Femur (tissue), 1 donor: ENCODE results near the gene FITM2.
"Not testable (repeated sequence)": the region's sequence is repeated elsewhere in the genome, so short reads cannot be mapped to it uniquely, and the experiment has no call there.

Experiments used
- DNase-seq: peaks from one replicate; pipeline ENCODE4 v3.0.0-alpha.2; 2017

Gene FITM2

GRCh38 chr20:44331201-44331600 lies 20.2 kb upstream of the FITM2 start:
- no peak for DNase-seq

- no peak for DNase-seq
These were observed 17.4 kb upstream of the FITM2 start for GRCh38 chr20:44328428-44328827.

- not testable (repeated sequence) for DNase-seq
These were observed 16.7 kb upstream of the FITM2 start for GRCh38 chr20:44327748-44328147.

GRCh38 chr20:44326391-44327159 lies 15.6 kb upstream of the FITM2 start:
- no peak for DNase-seq

GRCh38 chr20:44324343-44324742 lies 13.3 kb upstream of the FITM2 start:
- no peak for DNase-seq

- no peak for DNase-seq
These were observed 8.9 kb upstream of the FITM2 start for GRCh38 chr20:44319839-44320422.

- DNase-seq = no peak
These were observed 3.9 kb upstream of the FITM2 start for GRCh38 chr20:44314870-44315269.

GRCh38 chr20:44309763-44310663 lies 989 bp downstream of the FITM2 start:
- peak; percentile 21 for DNase-seq

- no peak for DNase-seq
These were observed 4.1 kb downstream of the FITM2 start for GRCh38 chr20:44306927-44307326.

GRCh38 chr20:44304383-44304782 lies 6.6 kb downstream of the FITM2 start:
- no peak for DNase-seq

GRCh38 chr20:44302736-44303135 lies 8.3 kb downstream of the FITM2 start:
- no peak for DNase-seq

GRCh38 chr20:44302026-44302669 lies 8.9 kb downstream of the FITM2 start:
- no peak for DNase-seq

- DNase-seq = no peak
These were observed 9.7 kb downstream of the FITM2 start for GRCh38 chr20:44301285-44301684.

- not testable (repeated sequence) for DNase-seq
These were observed 11.9 kb downstream of the FITM2 start for GRCh38 chr20:44299011-44299535.

- DNase-seq = no peak
These were observed 13.3 kb downstream of the FITM2 start for GRCh38 chr20:44297721-44298120.

- DNase-seq = no peak
These were observed 15.0 kb downstream of the FITM2 start for GRCh38 chr20:44296011-44296410.

- DNase-seq = no peak
These were observed 19.2 kb downstream of the FITM2 start for GRCh38 chr20:44291754-44292153.

- DNase-seq = no peak
These were observed 22.8 kb downstream of the FITM2 start for GRCh38 chr20:44288252-44288651.

GRCh38 chr20:44287272-44288097 lies 23.5 kb downstream of the FITM2 start:
- DNase-seq = no peak

GRCh38 chr20:44284032-44284431 lies 27.0 kb downstream of the FITM2 start:
- no peak for DNase-seq

- no peak for DNase-seq
These were observed 28.8 kb downstream of the FITM2 start for GRCh38 chr20:44282192-44282591.

GRCh38 chr20:44280387-44280786 lies 30.6 kb downstream of the FITM2 start:
- no peak for DNase-seq
